Calu3 (cell line): Measurements from ENCODE around the gene PIGBOS1. TPM values are rescaled to one million over a fixed set of nuclear protein-coding genes. Genes with fewer than 3 reads are reported as not detected.
"Not testable (repeated sequence)": the region's sequence is repeated elsewhere in the genome, so short reads cannot be mapped to it uniquely, and the experiment has no call there.

Experiments
- BruUV-seq: library from RNA; stranded (reverse); fragments of 400-500 nt; replicated peaks from 2 replicates; lab custom pipeline; 2021; lab: Mats Ljungman, UMichigan
- CTCF ChIA-PET: fragments of 300-600 bp; sonication (Branson Sonifier 250); formaldehyde crosslinking; loops from one replicate; lab custom pipeline; 2022; ENCODE audit warnings: antibody characterized with exemption; lab: Charles Lee
- DNase-seq: peaks from one replicate; pipeline ENCODE4 v3.0.0; 2022
- H3K27ac Mint-ChIP-seq: one replicate; pipeline ENCODE4 v1.8.0; 2022; ENCODE audit warnings: mixed read lengths; ENCODE audit not compliant: unreplicated experiment
- H3K27me3 Mint-ChIP-seq: one replicate; pipeline ENCODE4 v1.8.0; 2022; ENCODE audit warnings: mixed read lengths; ENCODE audit not compliant: unreplicated experiment
- H3K36me3 Mint-ChIP-seq: one replicate; pipeline ENCODE4 v1.8.0; 2022; ENCODE audit warnings: mild to moderate bottlenecking, moderate library complexity, mixed read lengths; ENCODE audit not compliant: insufficient read depth, unreplicated experiment
- H3K4me1 Mint-ChIP-seq: one replicate; pipeline ENCODE4 v1.8.0; 2022; ENCODE audit warnings: mild to moderate bottlenecking, low read depth, mixed read lengths; ENCODE audit not compliant: unreplicated experiment
- H3K4me3 Mint-ChIP-seq: one replicate; pipeline ENCODE4 v1.8.0; 2022; ENCODE audit warnings: mild to moderate bottlenecking, low read depth, moderate library complexity, mixed read lengths; ENCODE audit not compliant: unreplicated experiment
- H3K9me3 Mint-ChIP-seq: one replicate; pipeline ENCODE4 v1.8.0; 2022; ENCODE audit warnings: low read depth, mixed read lengths; ENCODE audit not compliant: unreplicated experiment
- intact Hi-C: fragments of 100-400 bp; cut with micrococcal nuclease; formaldehyde crosslinking; loops from one replicate; pipeline ENCODE4 v1.10.0; 2022; ENCODE audit not compliant: unreplicated experiment
- total RNA-seq: library from RNA; stranded (reverse); gene quantifications from 2 replicates; pipeline ENCODE4 v1.2.3, GENCODE V29; 2022
- TF ChIP-seq, protein P1 (sequence below): fragments of 200-600 bp; IDR thresholded peaks from one replicate; pipeline ENCODE4 v1.8.0; 2022; ENCODE audit warnings: antibody characterized with exemption; ENCODE audit not compliant: unreplicated experiment

The PIGBOS1 gene
- total RNA-seq, 1 experiment from 2014 or later: 16.6 TPM

DNA sequence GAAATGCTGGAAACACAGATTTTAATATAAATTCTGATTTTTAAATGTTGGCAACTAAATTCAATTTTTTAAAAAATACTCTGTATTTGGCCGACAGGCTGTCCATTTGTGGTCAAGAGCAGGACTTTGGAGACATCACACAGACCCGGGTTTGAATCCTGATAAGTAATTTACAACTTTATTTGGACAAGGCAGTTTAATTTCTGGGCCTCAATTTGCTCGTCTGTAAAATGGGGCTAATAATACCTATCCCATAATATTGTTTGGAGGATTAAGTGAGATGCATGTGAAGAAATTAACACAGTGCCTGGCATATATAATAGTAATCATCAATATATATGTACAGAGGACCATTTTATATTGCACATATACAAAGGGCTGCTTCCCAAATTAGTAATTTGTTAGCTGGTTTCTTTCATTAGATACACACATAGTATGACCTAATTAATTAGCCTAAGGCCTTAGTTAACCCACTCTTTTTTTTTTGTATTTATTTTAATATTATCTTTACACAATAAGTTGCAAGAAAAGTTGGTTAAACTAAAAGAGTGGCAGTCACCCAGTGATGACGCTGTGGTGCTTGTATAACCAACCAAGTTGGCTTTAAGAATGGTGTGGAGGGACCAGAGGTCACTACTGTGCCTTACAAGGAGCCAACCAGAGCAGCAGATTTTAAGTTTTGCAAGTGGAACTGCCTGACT, 764 bp upstream of the PIGBOS1 start:
- Mint-ChIP-seq H3K9me3 (no peaks in the 10 kb centered on the region), H3K27ac (peak overlapping the region; percentile 99), H3K36me3 (peaks cover 25% of the 10 kb centered on the region), H3K27me3 (no peaks in the 10 kb centered on the region), H3K4me3 (peak overlapping the region; percentile 98), H3K4me1 (peaks cover 17% of the 10 kb centered on the region)
- intact Hi-C loops: loop anchor here (2.0 kb wide), 1 partner anchor 115 kb away; no protein-coding TSS in a partner anchor
- TF ChIP-seq, protein P1, sequence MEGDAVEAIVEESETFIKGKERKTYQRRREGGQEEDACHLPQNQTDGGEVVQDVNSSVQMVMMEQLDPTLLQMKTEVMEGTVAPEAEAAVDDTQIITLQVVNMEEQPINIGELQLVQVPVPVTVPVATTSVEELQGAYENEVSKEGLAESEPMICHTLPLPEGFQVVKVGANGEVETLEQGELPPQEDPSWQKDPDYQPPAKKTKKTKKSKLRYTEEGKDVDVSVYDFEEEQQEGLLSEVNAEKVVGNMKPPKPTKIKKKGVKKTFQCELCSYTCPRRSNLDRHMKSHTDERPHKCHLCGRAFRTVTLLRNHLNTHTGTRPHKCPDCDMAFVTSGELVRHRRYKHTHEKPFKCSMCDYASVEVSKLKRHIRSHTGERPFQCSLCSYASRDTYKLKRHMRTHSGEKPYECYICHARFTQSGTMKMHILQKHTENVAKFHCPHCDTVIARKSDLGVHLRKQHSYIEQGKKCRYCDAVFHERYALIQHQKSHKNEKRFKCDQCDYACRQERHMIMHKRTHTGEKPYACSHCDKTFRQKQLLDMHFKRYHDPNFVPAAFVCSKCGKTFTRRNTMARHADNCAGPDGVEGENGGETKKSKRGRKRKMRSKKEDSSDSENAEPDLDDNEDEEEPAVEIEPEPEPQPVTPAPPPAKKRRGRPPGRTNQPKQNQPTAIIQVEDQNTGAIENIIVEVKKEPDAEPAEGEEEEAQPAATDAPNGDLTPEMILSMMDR: no peak
- DNase-seq: no peak
- BruUV-seq: TSS peak; percentile 72
- CTCF ChIA-PET: interaction anchor here (0.9 to 2.3 kb wide), 6 partner anchors 8 to 140 kb away, joined by 3 to 14 read pairs (median 4); partner anchors contain the start of genes CCPG1 and PIERCE2

DNA sequence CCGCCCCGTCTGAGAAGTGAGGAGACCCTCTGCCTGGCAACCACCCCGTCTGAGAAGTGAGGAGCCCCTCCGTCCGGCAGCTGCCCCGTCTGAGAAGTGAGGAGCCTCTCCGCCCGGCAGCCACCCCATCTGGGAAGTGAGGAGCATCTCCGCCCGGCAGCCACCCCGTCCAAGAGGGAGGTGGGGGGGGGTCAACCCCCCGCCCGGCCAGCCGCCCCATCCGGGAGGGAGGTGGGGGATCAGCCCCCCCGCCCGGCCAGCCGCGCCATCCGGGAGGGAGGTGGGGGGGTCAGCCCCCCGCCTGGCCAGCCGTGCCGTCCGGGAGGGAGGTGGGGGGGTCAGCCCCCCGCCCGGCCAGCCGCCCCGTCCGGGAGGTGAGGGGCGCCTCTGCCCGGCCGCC, 16.1 kb downstream of the PIGBOS1 start:
- H3K4me1 Mint-ChIP-seq, H3K36me3 Mint-ChIP-seq, DNase-seq, H3K9me3 Mint-ChIP-seq, BruUV-seq, CTCF ChIA-PET, H3K4me3 Mint-ChIP-seq, intact Hi-C loops, H3K27ac Mint-ChIP-seq, H3K27me3 Mint-ChIP-seq: not testable (repeated sequence)

DNA sequence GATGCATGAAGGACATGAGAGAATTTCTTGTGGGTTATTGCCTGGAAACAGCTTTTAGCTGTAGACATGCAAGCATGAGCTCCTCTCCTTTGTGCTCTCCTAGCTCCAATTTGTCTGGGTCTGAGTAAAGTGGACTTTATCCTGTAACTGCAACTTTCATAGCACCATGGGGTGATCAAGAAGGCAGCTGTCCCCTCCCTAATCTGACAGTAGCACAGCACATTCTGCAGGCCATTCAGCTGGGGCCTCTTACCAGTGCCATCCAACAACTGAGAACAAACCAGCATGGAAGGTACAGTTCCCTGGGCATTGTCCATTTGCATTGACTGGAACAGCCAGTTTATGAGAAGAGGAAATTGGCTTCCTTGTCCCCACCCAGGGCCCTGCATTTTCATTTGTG, 21.6 kb downstream of the PIGBOS1 start:
- Mint-ChIP-seq H3K4me3 (no peak overlapping the region), H3K36me3 (no peaks in the 10 kb centered on the region), H3K27me3 (no peaks in the 10 kb centered on the region), H3K4me1 (no peaks in the 10 kb centered on the region), H3K27ac (no peak overlapping the region), H3K9me3 (no peaks in the 10 kb centered on the region)
- DNase-seq: no peak
- CTCF ChIA-PET: interaction anchor here (0.6 to 0.7 kb wide), 2 partner anchors 64 to 77 kb away, joined by 4 to 5 read pairs; no protein-coding TSS in a partner anchor
- intact Hi-C loops: no loop called here
- BruUV-seq: no TSS peak
- TF ChIP-seq, protein P1: no peak

DNA sequence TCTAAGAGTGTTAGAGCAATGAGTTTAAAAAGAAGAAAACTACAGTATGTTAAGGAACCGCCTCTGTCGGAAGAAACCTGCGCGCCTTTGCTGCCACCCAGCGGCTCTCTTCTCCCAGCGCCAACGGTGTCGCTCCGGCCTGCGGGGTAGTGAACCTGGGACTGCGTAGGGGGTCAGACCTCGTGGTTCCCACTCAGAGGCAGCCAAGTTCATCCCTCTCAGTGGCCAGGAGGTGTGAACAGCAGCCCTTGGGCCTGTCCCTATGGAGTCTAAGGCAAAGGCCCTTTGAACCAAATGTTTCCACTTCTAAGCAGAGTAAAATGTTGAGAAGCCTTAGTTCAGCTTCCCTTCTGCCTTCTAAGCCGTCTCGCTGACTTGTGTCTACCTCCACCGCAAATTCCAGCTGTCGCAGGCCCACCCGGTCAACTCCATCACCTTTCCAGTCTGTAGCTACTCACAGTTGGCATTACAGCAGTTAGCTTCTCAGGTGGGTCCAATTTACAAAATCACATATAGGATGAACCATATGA, 28.3 kb downstream of the PIGBOS1 start:
- peaks cover 21% of the 10 kb centered on the region for H3K36me3 Mint-ChIP-seq
- no TSS peak for BruUV-seq
- TF ChIP-seq, protein P1: peak; percentile 84

More for the DNA sequence above, 28.3 kb downstream of the PIGBOS1 start:
- CTCF ChIA-PET: interaction anchor here (0.6 to 1.4 kb wide), 4 partner anchors 28 to 145 kb away, joined by 3 to 6 read pairs (median 5); no protein-coding TSS in a partner anchor
- peak; percentile 89 for DNase-seq
- H3K9me3 Mint-ChIP-seq: no peaks in the 10 kb centered on the region
- H3K27me3 Mint-ChIP-seq: no peaks in the 10 kb centered on the region
- peak overlapping the region; percentile 52 for H3K27ac Mint-ChIP-seq
- intact Hi-C loops: loop anchor here (1.0 kb wide), 2 partner anchors 69 to 73 kb away; no protein-coding TSS in a partner anchor
- H3K4me1 Mint-ChIP-seq: no peaks in the 10 kb centered on the region
- H3K4me3 Mint-ChIP-seq: peak overlapping the region; percentile 80
